GM10266 (cell line): ENCODE results near the gene GNG2.

Source experiments
- DNase-seq: peaks from one replicate; pipeline ENCODE4 v3.0.0; 2012; ENCODE audit errors: extremely low spot score
- TF ChIP-seq, protein P1 (sequence below): IDR thresholded peaks from 2 replicates; pipeline ENCODE4 v1.5.1; 2012; ENCODE audit warnings: mild to moderate bottlenecking, low read depth; ENCODE audit not compliant: control insufficient read depth, insufficient read depth; ENCODE audit errors: missing control alignments

The GNG2 gene

DNA sequence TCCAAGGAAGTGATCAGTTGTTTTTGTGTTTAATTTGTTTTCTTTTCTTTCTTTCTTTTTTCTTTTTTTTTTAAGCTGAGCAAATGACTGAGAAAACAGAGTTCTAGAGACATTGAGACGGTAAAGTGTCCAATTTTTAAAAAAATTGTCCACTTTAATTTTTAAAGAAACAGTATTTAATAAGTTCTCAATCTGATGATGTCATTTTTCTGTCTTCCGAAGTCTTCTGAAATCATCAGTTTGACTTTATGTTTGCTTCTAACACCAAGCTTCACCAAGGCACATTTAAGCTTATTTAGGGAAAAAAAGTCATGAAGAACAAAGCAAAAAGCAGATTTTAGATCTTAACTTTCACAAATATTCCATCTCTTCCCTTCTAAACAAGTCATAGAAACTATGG lies 65.6 kb downstream of the GNG2 start:
- no peak for DNase-seq
- TF ChIP-seq, protein P1, sequence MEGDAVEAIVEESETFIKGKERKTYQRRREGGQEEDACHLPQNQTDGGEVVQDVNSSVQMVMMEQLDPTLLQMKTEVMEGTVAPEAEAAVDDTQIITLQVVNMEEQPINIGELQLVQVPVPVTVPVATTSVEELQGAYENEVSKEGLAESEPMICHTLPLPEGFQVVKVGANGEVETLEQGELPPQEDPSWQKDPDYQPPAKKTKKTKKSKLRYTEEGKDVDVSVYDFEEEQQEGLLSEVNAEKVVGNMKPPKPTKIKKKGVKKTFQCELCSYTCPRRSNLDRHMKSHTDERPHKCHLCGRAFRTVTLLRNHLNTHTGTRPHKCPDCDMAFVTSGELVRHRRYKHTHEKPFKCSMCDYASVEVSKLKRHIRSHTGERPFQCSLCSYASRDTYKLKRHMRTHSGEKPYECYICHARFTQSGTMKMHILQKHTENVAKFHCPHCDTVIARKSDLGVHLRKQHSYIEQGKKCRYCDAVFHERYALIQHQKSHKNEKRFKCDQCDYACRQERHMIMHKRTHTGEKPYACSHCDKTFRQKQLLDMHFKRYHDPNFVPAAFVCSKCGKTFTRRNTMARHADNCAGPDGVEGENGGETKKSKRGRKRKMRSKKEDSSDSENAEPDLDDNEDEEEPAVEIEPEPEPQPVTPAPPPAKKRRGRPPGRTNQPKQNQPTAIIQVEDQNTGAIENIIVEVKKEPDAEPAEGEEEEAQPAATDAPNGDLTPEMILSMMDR = no peak

DNA sequence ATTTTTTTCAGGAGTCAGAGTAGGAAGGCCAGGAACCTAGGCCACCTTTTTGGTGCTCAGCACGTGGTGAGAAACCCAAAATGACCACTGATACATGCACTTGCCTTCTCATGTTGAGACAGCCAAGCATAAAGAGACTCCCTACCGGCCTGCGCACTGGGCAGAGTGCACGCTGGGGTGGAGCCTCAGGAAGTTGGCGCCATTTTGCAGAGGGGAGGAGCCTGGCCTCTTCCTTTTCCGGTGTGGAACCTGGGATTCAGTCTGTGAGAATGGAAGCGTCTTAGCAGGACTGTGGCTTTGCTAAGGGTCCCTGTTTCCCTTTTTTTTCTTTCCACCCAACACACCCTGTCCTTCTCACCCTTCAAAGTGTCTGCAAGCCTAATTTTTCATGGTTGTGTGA lies 66.0 kb downstream of the GNG2 start:
- DNase-seq = no peak
- TF ChIP-seq, protein P1 = no peak

DNA sequence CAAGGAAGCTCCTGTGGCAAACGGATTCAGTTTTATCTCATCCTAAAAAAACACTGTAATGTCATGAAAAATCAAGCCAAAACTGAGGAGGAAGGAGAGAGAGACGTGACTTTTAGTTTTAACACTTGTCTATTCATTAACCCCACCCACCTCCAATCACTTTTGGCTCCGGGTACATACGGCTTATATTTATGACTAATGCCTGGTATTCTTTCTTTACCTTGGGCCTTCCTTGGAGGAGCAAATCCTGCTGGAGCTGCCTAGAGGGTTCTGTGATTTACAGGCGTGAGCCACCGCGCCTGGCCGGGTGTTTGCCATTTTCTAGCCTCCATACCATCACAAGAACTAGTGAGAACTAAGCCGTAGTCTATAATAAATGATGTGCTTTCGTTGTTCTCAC lies 68.2 kb downstream of the GNG2 start:
- DNase-seq = no peak
- TF ChIP-seq, protein P1 = no peak

DNA sequence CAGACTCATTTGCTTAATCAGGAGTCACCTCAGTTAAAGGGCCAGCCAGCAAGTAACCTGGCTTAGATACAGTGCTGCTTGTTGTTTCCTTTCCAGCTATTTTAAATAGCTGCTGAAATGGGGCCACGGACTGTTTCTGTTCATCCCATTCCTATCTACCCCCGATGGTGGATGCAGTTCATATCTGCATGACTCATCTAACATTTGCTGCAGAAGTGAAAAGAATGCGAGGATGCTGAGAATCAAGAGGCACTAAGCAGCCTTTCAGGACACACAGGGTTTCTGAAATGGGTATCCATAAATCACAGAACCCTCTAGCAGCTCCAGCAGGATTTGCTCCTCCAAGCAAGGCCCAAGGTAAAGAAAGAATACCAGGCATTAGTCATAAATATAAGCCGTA lies 68.8 kb downstream of the GNG2 start:
- no peak for DNase-seq
- TF ChIP-seq, protein P1 = no peak

DNA sequence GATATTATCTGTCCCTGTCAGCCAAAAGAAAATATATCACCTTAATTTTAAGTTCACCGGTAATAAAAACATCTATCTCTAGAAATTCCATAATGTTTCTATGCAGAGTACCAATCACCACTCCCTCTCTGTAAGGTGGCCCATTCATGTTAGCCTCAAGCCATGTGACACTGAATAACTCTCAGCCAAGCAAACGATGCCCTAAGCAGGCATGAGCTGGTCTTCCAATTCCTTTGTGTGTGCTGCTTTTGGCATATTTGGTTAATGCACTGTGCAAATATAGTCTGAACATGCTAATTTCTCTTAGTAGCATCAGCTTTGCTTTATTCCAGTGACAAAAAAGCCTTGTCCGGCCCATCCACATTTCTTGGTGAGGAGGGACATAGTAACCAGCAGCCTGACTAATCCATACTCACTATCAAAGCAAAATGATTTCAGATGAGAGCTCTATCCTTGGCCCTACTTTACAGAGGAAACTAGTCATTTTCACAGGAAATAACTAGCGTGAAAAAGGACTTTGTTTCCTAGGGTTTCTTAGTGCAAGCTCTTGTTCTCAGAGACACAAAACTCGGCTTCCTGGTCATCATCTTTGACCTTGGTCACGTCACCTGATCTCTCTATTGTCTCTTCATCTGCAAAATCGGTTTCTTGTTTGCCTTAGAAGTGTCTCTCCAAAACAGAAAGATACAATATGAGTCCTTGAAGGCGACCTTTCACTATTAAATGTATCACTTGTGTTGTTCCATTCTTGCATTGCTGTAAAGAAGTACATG lies 69.7 kb downstream of the GNG2 start:
- no peak for DNase-seq
- TF ChIP-seq, protein P1 = no peak

DNA sequence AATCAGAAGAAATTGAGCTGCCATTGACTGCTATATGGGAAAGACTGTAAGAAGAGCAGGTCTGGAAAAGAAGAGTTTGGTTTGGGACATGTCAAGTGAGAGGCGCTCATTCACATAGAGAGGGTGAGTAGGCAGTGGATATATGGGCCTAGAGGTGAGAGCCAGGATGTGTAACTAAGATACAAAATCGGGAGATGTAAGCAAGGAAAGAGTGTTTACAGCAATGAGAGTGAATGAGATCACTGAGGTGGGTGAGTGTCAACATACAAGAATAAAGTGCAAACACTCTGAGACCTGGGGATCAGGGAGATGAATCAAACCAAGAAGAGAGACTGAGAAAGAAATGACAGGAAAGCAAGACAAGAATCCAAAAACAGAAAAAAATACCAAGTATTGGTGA lies 70.9 kb downstream of the GNG2 start:
- no peak for DNase-seq
- TF ChIP-seq, protein P1 = no peak

DNA sequence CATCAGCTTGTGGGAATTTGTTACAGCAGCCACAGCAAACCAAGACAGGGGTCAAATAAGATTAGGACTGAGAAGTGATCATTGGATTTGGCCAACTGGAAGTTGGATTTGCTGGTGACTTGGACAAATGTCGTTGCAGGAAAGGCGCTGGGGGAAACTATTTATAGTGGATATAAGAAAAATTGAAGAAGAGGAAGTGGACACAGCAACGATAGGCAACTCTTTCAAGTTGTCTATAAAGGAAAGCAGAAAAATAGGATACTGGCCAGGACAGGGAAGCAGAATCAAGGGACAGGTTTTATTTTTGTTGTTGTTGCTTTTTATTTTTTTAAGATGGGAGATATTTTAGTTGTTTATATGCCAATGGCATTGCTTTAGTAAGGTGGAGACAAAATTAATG lies 72.8 kb downstream of the GNG2 start:
- TF ChIP-seq, protein P1 = no peak
- DNase-seq = no peak
